ENCODE measurements around the gene RYR2.

DNA sequence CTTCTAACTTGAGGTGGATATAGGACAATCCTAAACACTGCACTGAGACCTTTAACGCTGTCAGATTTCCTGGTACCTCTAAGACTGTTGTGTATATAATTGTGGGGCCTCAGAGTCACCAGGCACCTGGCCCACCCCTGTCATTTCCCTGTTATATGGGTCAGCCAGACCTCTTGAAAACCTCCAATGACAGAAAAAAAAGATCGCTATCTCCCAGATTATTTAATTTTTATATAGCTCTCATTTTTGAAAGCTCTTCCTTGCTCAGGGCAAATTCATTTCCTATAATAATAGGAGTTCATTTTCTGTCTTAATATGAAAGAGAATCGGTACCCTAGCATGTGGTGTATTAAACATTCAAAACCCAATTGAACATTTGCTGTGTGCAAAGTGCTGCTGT, 792.1 kb downstream of the RYR2 start:
- TF ChIP-seq SP1 (IDR thresholded peaks at IDR 0.05) (no peak), FOXM1 (IDR thresholded peaks at IDR 0.05; ENCODE audit: borderline replicate concordance) (no peak), SUZ12 (IDR thresholded peaks at IDR 0.05) (no peak), L3MBTL2 (conservative IDR thresholded peaks at IDR 0.05) (no peak), FOXK2 (IDR thresholded peaks at IDR 0.05) (no peak), TARDBP (IDR thresholded peaks at IDR 0.05) (no peak), ELF4 (IDR thresholded peaks at IDR 0.05) (no peak), ARNT (IDR thresholded peaks at IDR 0.05) (no peak), NFRKB (IDR thresholded peaks at IDR 0.05) (no peak), CTBP1 (IDR thresholded peaks at IDR 0.05; ENCODE audit: borderline replicate concordance) (no peak)
- TF ChIP-seq, protein P1, sequence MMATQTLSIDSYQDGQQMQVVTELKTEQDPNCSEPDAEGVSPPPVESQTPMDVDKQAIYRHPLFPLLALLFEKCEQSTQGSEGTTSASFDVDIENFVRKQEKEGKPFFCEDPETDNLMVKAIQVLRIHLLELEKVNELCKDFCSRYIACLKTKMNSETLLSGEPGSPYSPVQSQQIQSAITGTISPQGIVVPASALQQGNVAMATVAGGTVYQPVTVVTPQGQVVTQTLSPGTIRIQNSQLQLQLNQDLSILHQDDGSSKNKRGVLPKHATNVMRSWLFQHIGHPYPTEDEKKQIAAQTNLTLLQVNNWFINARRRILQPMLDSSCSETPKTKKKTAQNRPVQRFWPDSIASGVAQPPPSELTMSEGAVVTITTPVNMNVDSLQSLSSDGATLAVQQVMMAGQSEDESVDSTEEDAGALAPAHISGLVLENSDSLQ (IDR thresholded peaks at IDR 0.05), result no peak

All from HEK293T (cell line).